ENCODE measurements around the gene TMEM184A.

- TF ChIP-seq POLR2AphosphoS5 (IDR thresholded peaks at IDR 0.05; ENCODE audit: low read depth) = no peak
- TF ChIP-seq CTCF (conservative IDR thresholded peaks at IDR 0.05; ENCODE audit: low read depth in 2 of 2) = no peak
- no peak for TF ChIP-seq JUNB (IDR thresholded peaks at IDR 0.05; ENCODE audit: unreplicated experiment)
- no peak for TF ChIP-seq EZH2 (IDR thresholded peaks at IDR 0.05; ENCODE audit: low read depth, unreplicated experiment)
- TF ChIP-seq EZH2phosphoT487 (IDR thresholded peaks at IDR 0.05; ENCODE audit: unreplicated experiment) = no peak
- TF ChIP-seq CREB1 (CRISPR knock-in tag; IDR thresholded peaks at IDR 0.05; ENCODE audit: low read depth) = no peak
- no peak for TF ChIP-seq REST (IDR thresholded peaks at IDR 0.05; ENCODE audit: unreplicated experiment)
- TF ChIP-seq NANOG (IDR thresholded peaks at IDR 0.05; ENCODE audit: borderline replicate concordance) = no peak
- no peak for TF ChIP-seq ZNF331 (CRISPR knock-in tag; IDR thresholded peaks at IDR 0.05; ENCODE audit: low read depth)
- no peak for TF ChIP-seq ZNF114 (CRISPR knock-in tag; IDR thresholded peaks at IDR 0.05)
- TF ChIP-seq ETS1 (IDR thresholded peaks at IDR 0.05) = no peak
These were observed 61.6 kb downstream of the TMEM184A start for GRCh38 chr7:1494447-1494846.
